SW480 (cell line): Measurements from ENCODE around the gene CCZ1.
"Not testable (repeated sequence)": the region's sequence is repeated elsewhere in the genome, so short reads cannot be mapped to it uniquely, and the experiment has no call there.

Source experiments
- DNase-seq: peaks from one replicate; pipeline ENCODE4 v3.0.0-alpha.2; 2016; ENCODE audit warnings: low spot score

CCZ1 gene

GRCh38 chr7:5908835-5909234, 10.3 kb downstream of the CCZ1 start:
- not testable (repeated sequence) for DNase-seq

DNA sequence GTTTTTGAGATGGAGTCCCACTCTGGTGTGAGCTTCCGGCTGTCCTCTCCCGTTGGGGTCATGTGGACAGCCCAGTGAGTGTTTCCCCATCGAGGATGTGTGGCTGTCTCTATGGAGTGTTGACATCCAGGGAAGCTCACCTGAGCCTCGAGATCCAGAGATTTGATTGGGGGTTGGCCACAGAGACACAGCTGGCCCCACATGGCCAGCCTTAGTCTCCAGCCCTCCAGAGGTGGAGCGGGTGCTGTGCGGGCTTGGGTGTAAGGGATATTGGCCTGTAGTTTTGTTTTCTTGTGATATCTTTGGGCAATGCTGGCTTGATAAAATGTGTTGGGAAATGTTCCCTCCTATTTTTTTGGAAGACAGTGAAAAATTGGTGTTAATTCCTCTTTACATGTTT, 18.0 kb downstream of the CCZ1 start:
- not testable (repeated sequence) for DNase-seq

DNA sequence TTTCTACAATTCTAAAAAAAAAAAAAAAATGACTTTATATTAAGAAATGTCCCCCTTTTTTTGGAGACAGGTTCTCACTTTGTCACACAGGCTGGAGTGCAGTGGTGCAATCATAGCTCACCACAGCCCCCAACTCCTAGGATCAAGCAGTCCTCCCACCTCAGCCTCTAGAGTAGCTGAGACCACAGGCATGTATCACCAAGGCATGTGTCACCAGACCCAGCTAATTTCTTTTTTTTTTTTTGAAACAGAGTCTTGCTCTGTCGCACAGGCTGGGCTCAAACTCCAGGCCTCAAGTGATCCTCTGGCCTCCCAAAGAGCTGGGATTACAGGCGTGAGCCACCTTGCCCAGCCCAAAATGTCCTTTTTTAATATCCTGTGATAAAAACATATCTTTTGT, 25.6 kb downstream of the CCZ1 start:
- DNase-seq = not testable (repeated sequence)

DNA sequence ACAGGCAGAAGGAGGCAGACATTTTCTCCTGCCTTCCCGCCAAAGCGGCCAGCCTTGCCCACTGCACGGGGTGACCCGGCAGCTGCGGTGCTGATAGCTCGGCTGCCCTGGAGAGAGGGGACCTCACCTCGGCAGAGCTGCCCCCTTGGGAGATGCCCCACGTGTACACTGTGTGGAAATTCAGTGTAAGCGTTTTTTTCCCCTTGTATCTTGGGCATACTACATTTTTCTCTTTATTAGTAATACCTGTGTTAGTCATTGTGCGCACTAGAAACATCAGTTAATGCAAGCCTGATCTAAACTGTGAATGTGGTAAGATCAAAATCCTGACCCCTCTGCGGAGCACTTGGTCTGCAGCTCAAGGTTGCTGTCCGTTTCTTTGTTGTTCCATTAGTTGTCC, 26.1 kb downstream of the CCZ1 start:
- DNase-seq = not testable (repeated sequence)

DNA sequence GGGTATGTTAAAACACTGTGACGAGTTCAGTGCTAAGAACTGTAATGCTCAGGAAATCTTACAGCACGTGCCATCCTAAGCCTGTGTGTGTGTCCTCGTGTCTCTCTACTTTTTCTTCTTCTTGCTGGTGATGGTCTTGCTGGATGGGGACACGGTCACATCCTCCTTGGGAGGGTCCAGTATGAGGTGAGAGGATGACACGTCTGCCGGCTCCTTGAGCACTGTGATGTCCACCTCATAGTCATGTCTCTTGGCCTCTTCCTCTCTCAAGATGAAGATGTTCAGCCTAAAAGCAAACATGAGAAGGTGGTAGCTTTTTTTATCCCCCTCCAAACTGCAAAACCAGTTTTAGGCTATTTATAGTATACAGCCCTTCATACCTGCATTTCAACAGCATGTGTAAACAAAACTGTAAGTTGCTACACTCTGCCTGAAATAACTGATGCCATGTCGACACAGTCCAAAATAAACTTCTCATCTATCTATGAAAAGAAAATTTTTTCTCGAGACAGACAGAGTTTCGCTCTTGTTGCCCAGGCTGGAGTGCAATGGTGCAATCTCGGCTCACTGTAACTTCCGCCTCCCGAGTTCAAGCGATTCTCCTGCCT, 27.8 kb downstream of the CCZ1 start:
- DNase-seq = not testable (repeated sequence)

DNA sequence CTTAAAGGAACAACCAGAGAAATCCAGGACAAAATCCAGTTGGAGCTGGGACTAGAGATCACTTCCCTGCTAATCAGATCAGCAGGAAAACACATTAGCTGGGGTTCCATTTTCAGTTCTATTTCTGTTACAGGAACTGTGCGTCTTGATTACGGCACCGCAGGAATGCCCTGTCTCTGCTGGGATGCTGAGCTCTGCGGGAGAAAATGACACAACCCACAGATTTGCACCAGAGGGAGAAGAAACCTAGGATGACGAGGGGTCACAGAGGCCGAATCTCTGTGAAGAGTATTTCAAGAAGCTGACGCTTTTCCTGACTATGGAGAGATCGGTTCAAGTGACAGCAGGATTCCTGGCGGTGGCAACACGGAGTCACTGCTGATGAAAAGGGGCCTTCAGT, 31.8 kb downstream of the CCZ1 start:
- DNase-seq = not testable (repeated sequence)

- not testable (repeated sequence) for DNase-seq
Measured at GRCh38 chr7:5931250-5931649, 32.7 kb downstream of the CCZ1 start.

- DNase-seq = not testable (repeated sequence)
Measured at GRCh38 chr7:5931905-5932644, 33.5 kb downstream of the CCZ1 start.

DNA sequence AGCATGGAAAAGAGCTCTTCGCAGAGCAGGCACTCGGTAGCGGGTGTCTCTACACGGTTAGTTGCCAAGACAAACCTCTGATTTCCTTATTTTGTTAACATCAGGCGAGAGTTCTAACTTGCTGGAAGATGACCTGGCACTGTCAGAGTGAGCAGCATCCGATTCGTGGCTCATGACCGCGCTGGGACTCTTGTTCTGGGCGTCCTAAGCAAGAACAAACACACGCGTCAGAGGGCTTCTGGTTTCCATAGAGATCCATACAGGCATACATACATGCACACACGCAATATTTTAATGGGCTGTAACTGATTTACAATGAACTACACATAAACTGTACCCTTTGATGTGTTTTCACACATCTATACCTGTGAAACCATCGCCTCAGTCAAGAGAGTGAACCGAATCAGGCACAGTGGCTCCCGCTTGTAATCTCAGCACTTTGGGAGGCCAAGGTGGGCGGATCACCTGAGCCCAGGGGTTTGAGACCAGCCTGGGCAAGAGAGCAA, 36.5 kb downstream of the CCZ1 start:
- DNase-seq = not testable (repeated sequence)

DNA sequence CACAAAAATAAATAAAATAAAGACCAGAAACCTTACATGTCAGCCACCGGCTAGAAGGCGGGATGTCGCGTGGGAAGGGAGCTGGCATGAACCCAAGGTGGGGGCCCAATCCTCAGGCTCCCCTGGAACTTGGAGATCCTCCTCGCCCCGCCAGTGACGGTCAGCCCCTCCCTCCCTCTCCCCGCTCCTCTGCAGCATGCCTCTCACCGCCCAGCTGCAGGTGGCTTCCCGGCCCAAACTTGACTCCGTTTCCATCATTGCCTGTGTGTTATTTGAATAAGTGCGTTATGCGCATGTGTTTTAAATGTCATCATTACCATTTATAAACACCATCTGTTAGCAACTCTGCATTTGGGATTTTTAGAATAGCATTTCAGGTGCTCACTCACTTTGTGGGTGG, 64.7 kb downstream of the CCZ1 start:
- not testable (repeated sequence) for DNase-seq

GRCh38 chr7:5963810-5964209, 65.3 kb downstream of the CCZ1 start:
- not testable (repeated sequence) for DNase-seq

DNA sequence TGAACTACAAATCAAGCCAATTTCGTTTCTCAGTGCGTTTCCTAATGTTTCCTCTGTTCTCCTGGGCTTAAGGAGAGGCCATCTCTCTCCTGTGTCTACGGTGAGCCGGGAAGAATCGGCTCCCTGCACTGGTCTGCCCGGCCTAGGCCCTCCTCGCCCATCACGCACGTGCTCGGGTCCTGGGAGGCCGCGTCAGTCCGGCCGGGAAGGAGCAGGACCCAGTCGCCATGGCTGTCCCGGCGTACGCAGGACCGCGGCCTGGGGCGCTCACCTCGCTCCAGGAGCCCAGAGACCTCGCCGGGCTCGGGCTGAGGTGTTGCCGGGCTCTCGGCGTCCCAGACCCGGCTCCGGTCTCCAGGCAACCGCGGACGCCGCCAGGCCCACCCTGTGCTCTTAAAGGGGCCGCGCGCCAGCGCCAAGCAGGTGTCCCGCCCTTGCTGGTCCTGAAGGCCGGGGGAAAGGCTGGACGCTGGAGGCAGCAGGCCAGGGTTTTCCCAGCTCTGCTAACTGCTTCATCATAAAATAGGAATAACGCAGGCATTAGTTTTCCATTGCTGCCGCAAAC, 71.9 kb downstream of the CCZ1 start, which contains the start of gene RSPH10B:
Gene RSPH10B (minus strand): TSS at position 343 of the 565 bp plus-strand sequence. CDS start 3,573 bp downstream, outside the sequence.
- DNase-seq = not testable (repeated sequence)

DNA sequence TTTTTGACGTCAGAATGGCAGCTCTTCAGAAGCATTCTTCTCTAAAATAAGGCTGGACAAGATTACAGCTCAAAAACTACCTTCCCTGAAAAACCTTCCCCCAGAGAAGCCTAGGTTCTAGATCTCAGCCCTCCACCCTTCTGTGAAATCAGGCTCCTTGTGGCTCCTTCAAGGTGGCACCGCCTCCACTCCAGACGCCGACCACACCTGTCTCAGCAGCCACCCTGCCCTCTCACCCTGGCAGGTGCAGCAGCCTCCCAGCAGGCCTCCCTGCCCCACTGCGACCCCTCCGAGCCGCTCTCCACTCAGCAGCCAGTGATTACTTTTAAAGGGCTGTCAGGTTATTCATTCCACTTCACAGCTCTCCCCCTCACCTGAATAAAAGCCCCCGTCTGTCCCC, 75.0 kb downstream of the CCZ1 start:
- not testable (repeated sequence) for DNase-seq
